Measurements from ENCODE around the gene CRTC1. TPM values are rescaled to one million over a fixed set of nuclear protein-coding genes. Genes with fewer than 3 reads are reported as not detected.

The CRTC1 gene
- total and polyA plus RNA-seq, 2 of the 13 experiments (the other 11 are each of a cell fraction or from before 2014, with no cell fraction given), result 2.0 to 2.7 TPM

- Histone ChIP-seq H3K27ac (ENCODE audit: extremely low read length, insufficient read depth, low read length) (no peak overlapping the region), H3K9ac (ENCODE audit: insufficient read depth, low read depth, low read length) (no peak overlapping the region), H3K4me3 (replicated peaks in 1 of 3; ENCODE audit: insufficient read depth in 1 of 3, low read depth in 2 of 3, low read length in 3 of 3) (no peak overlapping the region), H3K79me2 (ENCODE audit: insufficient read depth, low read length) (no peaks in the 10 kb centered on the region), H2AFZ (ENCODE audit: low read length) (no peak overlapping the region), H3K36me3 (replicated peaks in 1 of 2; ENCODE audit: control insufficient read depth in 1 of 2, insufficient read depth in 2 of 2, low read length in 2 of 2) (no peaks in the 10 kb centered on the region), H3K27me3 (ENCODE audit: control insufficient read depth in 1 of 2, insufficient read depth in 2 of 2, low read length in 2 of 2) (peaks cover 2 to 21% of the 10 kb centered on the region in 2 experiments), H3K9me3 (ENCODE audit: low read length) (no peaks in the 10 kb centered on the region), H3K4me2 (ENCODE audit: low read depth, low read length) (no peak overlapping the region), H3K4me1 (ENCODE audit: insufficient read depth, low read length) (peaks cover 19% of the 10 kb centered on the region), H4K20me1 (ENCODE audit: insufficient read depth, low read length) (no peaks in the 10 kb centered on the region)
- ATAC-seq (no peak), FAIRE-seq (no peak), DNase-seq (ENCODE audit: low spot score) (no peak)
- WGBS (ENCODE audit: low lambda C conversion rate), result 48% methylated on average over 9 of the region's 9 CpGs
- POLR2A ChIA-PET, result no interaction called here
- in situ Hi-C loops (cut with HindIII; ENCODE audit: extremely low pct_ligation_motif_present, low pct_unique_long_range_greater_than_20kb), result no loop called here
- TF ChIP-seq PCBP1 (IDR thresholded peaks at IDR 0.05; ENCODE audit: borderline replicate concordance, low read depth, low read length) (no peak), CEBPB (IDR thresholded peaks at IDR 0.05; ENCODE audit: borderline replicate concordance, low read depth, low read length) (peak; percentile 77), ZNF557 (CRISPR knock-in tag; IDR thresholded peaks at IDR 0.05) (no peak), MAFF (IDR thresholded peaks at IDR 0.05; ENCODE audit: low read depth, low read length) (peak; percentile 39; the same call in 1 of the 2 replicates), ZMYM3 (CRISPR knock-in tag; IDR thresholded peaks at IDR 0.05) (0 out of 2 replicates have a peak, but pooled peaks have one; percentile 36), MAFK (conservative IDR thresholded peaks at IDR 0.05 in 1 of 2, IDR thresholded peaks at IDR 0.05 in 1 of 2; ENCODE audit: low read length in 2 of 2) (peak; percentile 31 to 72; a peak in 3 of 4 replicates), ZNF629 (CRISPR knock-in tag; conservative IDR thresholded peaks at IDR 0.05) (peak; percentile 87)
- intact Hi-C loops (cut with micrococcal nuclease; ENCODE audit: unreplicated experiment), result no loop called here
- CTCF ChIA-PET (ENCODE audit: low intra/inter-chr PET ratio, low total read pairs), result no interaction called here
- no TSS peak for BruUV-seq (replicated peaks)
These were observed 134.1 kb downstream of the CRTC1 start for GRCh38 chr19:18817574-18817973.

GRCh38 chr19:18828786-18829185 lies 145.3 kb downstream of the CRTC1 start:
- Histone ChIP-seq H3K79me2 (ENCODE audit: insufficient read depth, low read length) (peaks cover 19% of the 10 kb centered on the region), H3K4me1 (ENCODE audit: insufficient read depth, low read length) (peaks cover 13% of the 10 kb centered on the region; the same call in 1 of the 2 replicates), H3K9ac (ENCODE audit: insufficient read depth, low read depth, low read length) (no peak overlapping the region), H3K36me3 (replicated peaks in 1 of 2; ENCODE audit: control insufficient read depth in 1 of 2, insufficient read depth in 2 of 2, low read length in 2 of 2) (no peaks in the 10 kb centered on the region), H2AFZ (ENCODE audit: low read length) (no peak overlapping the region), H3K4me2 (ENCODE audit: low read depth, low read length) (no peak overlapping the region), H4K20me1 (ENCODE audit: insufficient read depth, low read length) (peaks cover 12% of the 10 kb centered on the region), H3K27me3 (ENCODE audit: control insufficient read depth in 1 of 2, insufficient read depth in 2 of 2, low read length in 2 of 2) (peaks cover 0 to 1% of the 10 kb centered on the region in 2 experiments; a peak in 1 of 5 replicates), H3K9me3 (ENCODE audit: low read length) (no peaks in the 10 kb centered on the region), H3K27ac (ENCODE audit: extremely low read length, insufficient read depth, low read length) (no peak overlapping the region), H3K4me3 (replicated peaks in 1 of 3; ENCODE audit: insufficient read depth in 1 of 3, low read depth in 2 of 3, low read length in 3 of 3) (no peak overlapping the region)
- ATAC-seq (no peak), DNase-seq (ENCODE audit: low spot score) (no peak), FAIRE-seq (no peak)
- POLR2A ChIA-PET, result interaction anchor here (2.1 kb wide), 1 partner anchor 12 kb away, joined by 8 read pairs; no protein-coding TSS in a partner anchor
- TF ChIP-seq LBX2 (CRISPR knock-in tag; IDR thresholded peaks at IDR 0.05; ENCODE audit: borderline replicate concordance) (no peak), ZNF710 (CRISPR knock-in tag; IDR thresholded peaks at IDR 0.05; ENCODE audit: borderline replicate concordance) (no peak), SP5 (CRISPR knock-in tag; IDR thresholded peaks at IDR 0.05; ENCODE audit: borderline replicate concordance, low read depth) (no peak), ZNF556 (CRISPR knock-in tag; IDR thresholded peaks at IDR 0.05; ENCODE audit: borderline replicate concordance) (no peak), ZNF180 (CRISPR knock-in tag; IDR thresholded peaks at IDR 0.05; ENCODE audit: borderline replicate concordance, low read depth) (no peak), HMG20A (CRISPR knock-in tag; IDR thresholded peaks at IDR 0.05; ENCODE audit: borderline replicate concordance) (no peak), ZBTB8A (CRISPR knock-in tag; IDR thresholded peaks at IDR 0.05; ENCODE audit: borderline replicate concordance, low read depth) (no peak), SRSF9 (IDR thresholded peaks at IDR 0.05; ENCODE audit: borderline replicate concordance, insufficient read depth, low read depth, low read length, poor library complexity, severe bottlenecking) (no peak)
- in situ Hi-C loops (cut with HindIII; ENCODE audit: extremely low pct_ligation_motif_present, low pct_unique_long_range_greater_than_20kb) (no loop called here), intact Hi-C loops (cut with micrococcal nuclease; ENCODE audit: unreplicated experiment) (no loop called here)
- CTCF ChIA-PET (ENCODE audit: low intra/inter-chr PET ratio, low total read pairs), result no interaction called here
- 30% methylated on average over 6 of the region's 6 CpGs for WGBS (ENCODE audit: low lambda C conversion rate)
- no TSS peak for BruUV-seq (replicated peaks)

Data from HepG2 (cell line).